CD14-positive monocyte (primary cell): ENCODE data around the gene MAP1LC3A. TPM values are rescaled to one million over a fixed set of nuclear protein-coding genes. Genes with fewer than 3 reads are reported as not detected.

Experiments
- DNase-seq, 3 donors: peaks; one replicate each; pipeline ENCODE4 v3.0.0-alpha.2; 2011 to 2022
- H2AFZ ChIP-seq: 2 replicates; pipeline ENCODE4 v1.6.0; 2012; ENCODE audit warnings: mild to moderate bottlenecking, low read depth, low read length, inconsistent platforms; ENCODE audit not compliant: insufficient read depth, poor library complexity, severe bottlenecking
- H3K27ac ChIP-seq, 2 donors: 1 replicate in 1 of 2; 2 replicates in 1 of 2; pipeline ENCODE4 v1.5.1; 2012 to 2013; ENCODE audit warnings: low read length in 2 of 2, control low read depth in 1 of 2, inconsistent platforms in 1 of 2, low read depth in 1 of 2, mild to moderate bottlenecking in 1 of 2
- H3K27me3 ChIP-seq, 2 donors: one replicate each; pipeline versions ENCODE4 v1.6.0 to v1.6.1; 2011 to 2013; ENCODE audit warnings: low read length in 2 of 2; ENCODE audit not compliant: control insufficient read depth in 2 of 2, insufficient read depth in 2 of 2
- H3K36me3 ChIP-seq, 2 donors: replicated peaks in 1 of 2; 1 replicate in 1 of 2; 2 replicates in 1 of 2; pipeline versions ENCODE4 v1.5.1 to v1.6.1; 2012 to 2013; ENCODE audit warnings: low read length in 2 of 2, control low read depth in 1 of 2, inconsistent platforms in 1 of 2, mild to moderate bottlenecking in 1 of 2; ENCODE audit not compliant: insufficient read depth in 2 of 2, control insufficient read depth in 1 of 2
- H3K4me1 ChIP-seq, 2 donors: 1 replicate in 1 of 2; 2 replicates in 1 of 2; pipeline versions ENCODE4 v1.5.1 to v1.6.1; 2012 to 2013; ENCODE audit warnings: low read length in 2 of 2, control low read depth in 1 of 2, inconsistent platforms in 1 of 2, mild to moderate bottlenecking in 1 of 2, moderate library complexity in 1 of 2; ENCODE audit not compliant: insufficient read depth in 2 of 2, control insufficient read depth in 1 of 2
- H3K4me2 ChIP-seq: replicated peaks from 2 replicates; pipeline ENCODE3; 2012; ENCODE audit warnings: low read length, moderate library complexity, mild to moderate bottlenecking; ENCODE audit not compliant: poor library complexity, severe bottlenecking; ENCODE audit errors: extremely low read depth
- H3K4me3 ChIP-seq, 3 experiments: fragments of 200-600 bp in 1 of 3; sonication (generic) in 1 of 3; replicated peaks in 1 of 3; 1 replicate in 2 of 3; 2 replicates in 1 of 3; pipeline ENCODE4 v1.5.1; 2011 to 2013; ENCODE audit warnings: low read length in 3 of 3, mild to moderate bottlenecking in 3 of 3, control low read depth in 2 of 3, low read depth in 2 of 3, inconsistent platforms in 1 of 3, moderate library complexity in 1 of 3
- H3K79me2 ChIP-seq: 2 replicates; pipeline ENCODE4 v1.6.0; 2012; ENCODE audit warnings: mild to moderate bottlenecking, control low read depth, inconsistent platforms, low read length, moderate library complexity; ENCODE audit not compliant: insufficient read depth
- H3K9ac ChIP-seq: 2 replicates; pipeline ENCODE4 v1.6.0; 2017; ENCODE audit warnings: low read length, mild to moderate bottlenecking; ENCODE audit not compliant: insufficient read depth, poor library complexity, severe bottlenecking
- H3K9me3 ChIP-seq, 2 donors: replicated peaks in 1 of 2; 1 replicate in 1 of 2; 2 replicates in 1 of 2; pipeline versions ENCODE4 v1.5.1 to v1.6.1; 2012 to 2013; ENCODE audit warnings: low read length in 2 of 2, control low read depth in 1 of 2; ENCODE audit not compliant: control insufficient read depth in 1 of 2, insufficient read depth in 1 of 2
- H4K20me1 ChIP-seq: 2 replicates; pipeline ENCODE4 v1.6.0; 2012; ENCODE audit warnings: mild to moderate bottlenecking, low read length, control low read depth, moderate library complexity; ENCODE audit not compliant: insufficient read depth
- H3K27ac Mint-ChIP-seq, 7 donors: one replicate each; pipeline ENCODE4 v1.8.0; 2020; ENCODE audit warnings: mild to moderate bottlenecking in 7 of 7, mixed read lengths in 7 of 7, moderate library complexity in 6 of 7, inconsistent platforms in 2 of 7
- H3K27me3 Mint-ChIP-seq, 3 donors: one replicate each; pipeline ENCODE4 v1.8.0; 2021 to 2022; ENCODE audit warnings: low read depth in 3 of 3, mild to moderate bottlenecking in 3 of 3, mixed read lengths in 3 of 3, moderate library complexity in 3 of 3, inconsistent platforms in 1 of 3
- H3K36me3 Mint-ChIP-seq, 2 donors: one replicate each; pipeline ENCODE4 v1.8.0; 2020; ENCODE audit warnings: mixed read lengths in 2 of 2, inconsistent platforms in 1 of 2, mild to moderate bottlenecking in 1 of 2
- H3K4me1 Mint-ChIP-seq: one replicate; pipeline ENCODE4 v1.8.0; 2020; ENCODE audit warnings: mild to moderate bottlenecking, mixed read lengths
- H3K4me3 Mint-ChIP-seq, 2 donors: one replicate each; pipeline ENCODE4 v1.8.0; 2020; ENCODE audit warnings: mild to moderate bottlenecking in 2 of 2, mixed read lengths in 2 of 2, moderate library complexity in 1 of 2
- H3K9me3 Mint-ChIP-seq, 7 donors: one replicate each; pipeline ENCODE4 v1.8.0; 2020 to 2022; ENCODE audit warnings: mixed read lengths in 7 of 7, mild to moderate bottlenecking in 6 of 7, moderate library complexity in 6 of 7, inconsistent platforms in 2 of 7
- CTCF ChIP-seq: fragments of 200-600 bp; IDR thresholded peaks from one replicate; pipeline ENCODE4 v1.8.0; 2022; ENCODE audit warnings: antibody characterized with exemption, mild to moderate bottlenecking
- WGBS: methylation state at CpG from one replicate; pipeline ENCODE4 v1.1.5; 2013; ENCODE audit warnings: missing lambda C conversion rate; ENCODE audit not compliant: insufficient coverage; 5-methylcytosine and 5-hydroxymethylcytosine counted together
- intact Hi-C, 2 donors: fragments of 100-400 bp; cut with micrococcal nuclease; formaldehyde crosslinking; loops; one replicate each; pipeline versions ENCODE4 v1.15.0 to v1.15.1; 2023
- polyA plus RNA-seq, 3 donors: library from polyadenylated mRNA; depleted of rRNA in 1 of 3; unstranded in 2 of 3; stranded (reverse) in 1 of 3; fragments of 300-500 nt in 2 of 3; fragments of >200 nt in 1 of 3; fragmentation: Illumina TruSeq in 2 of 3; gene quantifications; 1 replicate in 2 of 3; 2 replicates in 1 of 3; pipeline ENCODE4 v1.2.3, GENCODE V29; 2012 to 2021

The MAP1LC3A gene
- polyA plus RNA-seq, 3 donors, result 2.5 to 7.7 (median 2.6) TPM

GRCh38 chr20:34578521-34578920 is 20.0 kb downstream of the MAP1LC3A start:
- H3K4me1 ChIP-seq, result peaks cover 10 to 12% of the 10 kb centered on the region in 2 donors
- H3K27ac ChIP-seq, result no peak overlapping the region

GRCh38 chr20:34579191-34579978 is 20.9 kb downstream of the MAP1LC3A start:
- H3K4me3 Mint-ChIP-seq, result no peak overlapping the region
- no peak overlapping the region for H2AFZ ChIP-seq
- no peak for TF ChIP-seq CTCF
- intact Hi-C loops, result no loop called here
- H4K20me1 ChIP-seq, result no peaks in the 10 kb centered on the region
- WGBS, result 94% methylated on average over 5 of the region's 11 CpGs
- H3K4me3 ChIP-seq, result no peak overlapping the region
- no peak overlapping the region for H3K4me2 ChIP-seq
- no peak overlapping the region for H3K9ac ChIP-seq
- no peaks in the 10 kb centered on the region for H3K79me2 ChIP-seq
- H3K9me3 ChIP-seq, result no peaks in the 10 kb centered on the region
- H3K36me3 Mint-ChIP-seq, result peaks cover 16 to 28% of the 10 kb centered on the region in 2 donors
- H3K27me3 Mint-ChIP-seq, result no peaks in the 10 kb centered on the region
- peak overlapping the region in 3 of 7 donors; percentile 42 to 61 (median 51) for H3K27ac Mint-ChIP-seq
- H3K9me3 Mint-ChIP-seq, result no peaks in the 10 kb centered on the region
- no peak overlapping the region for H3K27ac ChIP-seq
- H3K4me1 ChIP-seq, result peaks cover 10 to 12% of the 10 kb centered on the region in 2 donors
- peaks cover 10 to 33% of the 10 kb centered on the region in 2 donors for H3K36me3 ChIP-seq
- peaks cover 17% of the 10 kb centered on the region for H3K4me1 Mint-ChIP-seq
- no peaks in the 10 kb centered on the region for H3K27me3 ChIP-seq
- peak in 1 of 3 donors; percentile 49 for DNase-seq

More at GRCh38 chr20:34578521-34578920, 20.0 kb downstream of the MAP1LC3A start:
- no peaks in the 10 kb centered on the region for H3K9me3 Mint-ChIP-seq
- H3K36me3 ChIP-seq, result peaks cover 6 to 35% of the 10 kb centered on the region in 2 donors
- WGBS, result 84% methylated on average over 6 of the region's 6 CpGs
- no peak overlapping the region for H3K4me3 ChIP-seq
- H3K9me3 ChIP-seq, result no peaks in the 10 kb centered on the region
- no peaks in the 10 kb centered on the region for H3K79me2 ChIP-seq
- TF ChIP-seq CTCF, result no peak
- H3K9ac ChIP-seq, result no peak overlapping the region
- H3K27me3 Mint-ChIP-seq, result no peaks in the 10 kb centered on the region
- no peak for DNase-seq
- H3K4me1 Mint-ChIP-seq, result peaks cover 17% of the 10 kb centered on the region
- no peak overlapping the region for H2AFZ ChIP-seq
- H3K27me3 ChIP-seq, result no peaks in the 10 kb centered on the region
- no peaks in the 10 kb centered on the region for H4K20me1 ChIP-seq
- H3K27ac Mint-ChIP-seq, result peak overlapping the region in 2 of 7 donors; percentile 63 to 70
- intact Hi-C loops, result no loop called here
- H3K4me3 Mint-ChIP-seq, result no peak overlapping the region
- no peak overlapping the region for H3K4me2 ChIP-seq
- peaks cover 20 to 30% of the 10 kb centered on the region in 2 donors for H3K36me3 Mint-ChIP-seq
